CD4-positive, CD25-positive, alpha-beta regulatory T cell (primary cell): ENCODE data around the gene CAMSAP1. TPM values are rescaled to one million over a fixed set of nuclear protein-coding genes. Genes with fewer than 3 reads are reported as not detected.

ENCODE experiments used
- ATAC-seq, 2 donors: fragments of 150-1000 bp; cut with Tn5 transposase; one replicate each; pipeline ENCODE4 v1.10.0; 2021; ENCODE audit warnings: low read depth in 2 of 2, moderate number of reproducible peaks in 2 of 2, moderate library complexity in 1 of 2
- DNase-seq, 3 donors: peaks; one replicate each; pipeline versions ENCODE4 v3.0.0 to v3.0.0-alpha.2; 2012 to 2022; ENCODE audit warnings: mixed read lengths in 1 of 3
- H3K27ac ChIP-seq: one replicate; pipeline ENCODE4 v1.7.0; 2013; ENCODE audit warnings: mild to moderate bottlenecking, low read length; ENCODE audit not compliant: insufficient read depth, poor library complexity, severe bottlenecking
- H3K27me3 ChIP-seq: one replicate; pipeline ENCODE4 v1.7.0; 2013; ENCODE audit warnings: low read length; ENCODE audit not compliant: control insufficient read depth, insufficient read depth
- H3K36me3 ChIP-seq: one replicate; pipeline ENCODE4 v1.7.0; 2013; ENCODE audit warnings: mild to moderate bottlenecking, low read length, moderate library complexity; ENCODE audit not compliant: control insufficient read depth, insufficient read depth
- H3K4me1 ChIP-seq: 2 replicates; pipeline ENCODE4 v1.7.0; 2013; ENCODE audit warnings: mild to moderate bottlenecking, low read length; ENCODE audit not compliant: insufficient read depth, control insufficient read depth, poor library complexity, severe bottlenecking
- H3K4me3 ChIP-seq: one replicate; pipeline ENCODE4 v1.7.0; 2013; ENCODE audit warnings: low read depth, mild to moderate bottlenecking, low read length, moderate library complexity
- H3K9me3 ChIP-seq, 2 experiments: 1 replicate in 1 of 2; 2 replicates in 1 of 2; pipeline ENCODE4 v1.7.0; 2013; ENCODE audit warnings: low read length in 2 of 2, mild to moderate bottlenecking in 1 of 2, moderate library complexity in 1 of 2; ENCODE audit not compliant: control insufficient read depth in 2 of 2
- H3K27ac Mint-ChIP-seq, 3 donors: one replicate each; pipeline ENCODE4 v1.8.0; 2020 to 2022; ENCODE audit warnings: mild to moderate bottlenecking in 3 of 3, mixed read lengths in 3 of 3, moderate library complexity in 2 of 3
- H3K27me3 Mint-ChIP-seq: one replicate; pipeline ENCODE4 v1.8.0; 2022; ENCODE audit warnings: mild to moderate bottlenecking, mixed read lengths
- H3K36me3 Mint-ChIP-seq: one replicate; pipeline ENCODE4 v1.8.0; 2020; ENCODE audit warnings: mixed read lengths
- H3K4me1 Mint-ChIP-seq, 4 donors: one replicate each; pipeline ENCODE4 v1.8.0; 2020 to 2022; ENCODE audit warnings: mixed read lengths in 4 of 4, mild to moderate bottlenecking in 1 of 4
- H3K4me3 Mint-ChIP-seq, 4 donors: one replicate each; pipeline ENCODE4 v1.8.0; 2020 to 2022; ENCODE audit warnings: mild to moderate bottlenecking in 4 of 4, mixed read lengths in 4 of 4, moderate library complexity in 3 of 4
- H3K9me3 Mint-ChIP-seq, 7 donors: one replicate each; pipeline ENCODE4 v1.8.0; 2020 to 2022; ENCODE audit warnings: mixed read lengths in 7 of 7, mild to moderate bottlenecking in 3 of 7, moderate library complexity in 2 of 7
- polyA plus RNA-seq, 4 donors: library from polyadenylated mRNA; unstranded; fragments of 300-500 nt; fragmentation: Illumina TruSeq; gene quantifications; one replicate each; pipeline ENCODE4 v1.2.3, GENCODE V29; 2021
- total RNA-seq: library from RNA; stranded (reverse); gene quantifications from one replicate; pipeline ENCODE4 v1.2.3, GENCODE V29; 2022

Gene CAMSAP1
- total and polyA plus RNA-seq, 5 donors from 2014 or later = 0.67 to 31.6 (median 2.0) TPM

- Histone ChIP-seq H3K27ac (no peak overlapping the region), H3K9me3 (no peaks in the 10 kb centered on the region), H3K27me3 (no peaks in the 10 kb centered on the region), H3K4me3 (no peak overlapping the region), H3K4me1 (peaks cover 34% of the 10 kb centered on the region), H3K36me3 (no peaks in the 10 kb centered on the region)
- Mint-ChIP-seq H3K36me3 (peaks cover 16% of the 10 kb centered on the region), H3K27me3 (no peaks in the 10 kb centered on the region), H3K4me3 (peak overlapping the region; percentile 19 to 58 (median 46)), H3K4me1 (peaks cover 17 to 73% (median 48%) of the 10 kb centered on the region in 4 donors), H3K27ac (no peak overlapping the region), H3K9me3 (peaks cover 0 to 3% (median 0%) of the 10 kb centered on the region in 7 donors)
- DNase-seq (no peak), ATAC-seq (no peak)
Measured at GRCh38 chr9:135903786-135904520, 3.4 kb downstream of the CAMSAP1 start.

- no peak for DNase-seq
- peak overlapping the region in 2 of 4 donors; percentile 53 to 58 for H3K4me3 Mint-ChIP-seq
- peaks cover 11 to 72% (median 46%) of the 10 kb centered on the region in 4 donors for H3K4me1 Mint-ChIP-seq
- peaks cover 0 to 7% (median 0%) of the 10 kb centered on the region in 7 donors for H3K9me3 Mint-ChIP-seq
- H3K4me3 ChIP-seq = no peak overlapping the region
- no peak for ATAC-seq
- H3K27me3 Mint-ChIP-seq = no peaks in the 10 kb centered on the region
- H3K27ac ChIP-seq = no peak overlapping the region
- peaks cover 19% of the 10 kb centered on the region for H3K36me3 Mint-ChIP-seq
- H3K27me3 ChIP-seq = no peaks in the 10 kb centered on the region
- H3K36me3 ChIP-seq = no peaks in the 10 kb centered on the region
- H3K4me1 ChIP-seq = peaks cover 31% of the 10 kb centered on the region
- peak overlapping the region in 1 of 3 donors; percentile 38 for H3K27ac Mint-ChIP-seq
- H3K9me3 ChIP-seq = no peaks in the 10 kb centered on the region
Measured at GRCh38 chr9:135903358-135903656, 4.0 kb downstream of the CAMSAP1 start.

- H3K27me3 Mint-ChIP-seq = no peaks in the 10 kb centered on the region
- H3K4me3 Mint-ChIP-seq = peak overlapping the region in 2 of 4 donors; percentile 53 to 58
- Histone ChIP-seq H3K27ac (no peak overlapping the region), H3K27me3 (no peaks in the 10 kb centered on the region), H3K36me3 (no peaks in the 10 kb centered on the region), H3K9me3 (no peaks in the 10 kb centered on the region), H3K4me1 (peaks cover 27% of the 10 kb centered on the region), H3K4me3 (no peak overlapping the region)
- H3K4me1 Mint-ChIP-seq = peaks cover 14 to 73% (median 50%) of the 10 kb centered on the region in 4 donors
- peaks cover 0 to 7% (median 0%) of the 10 kb centered on the region in 7 donors for H3K9me3 Mint-ChIP-seq
- peaks cover 19% of the 10 kb centered on the region for H3K36me3 Mint-ChIP-seq
- H3K27ac Mint-ChIP-seq = peak overlapping the region in 2 of 3 donors; percentile 38 to 65
- ATAC-seq (no peak), DNase-seq (no peak)
Measured at GRCh38 chr9:135902655-135903357, 4.5 kb downstream of the CAMSAP1 start.

- Mint-ChIP-seq H3K27ac (peak overlapping the region in 1 of 3 donors; percentile 65), H3K9me3 (peaks cover 0 to 7% (median 0%) of the 10 kb centered on the region in 7 donors), H3K36me3 (peaks cover 19% of the 10 kb centered on the region), H3K27me3 (no peaks in the 10 kb centered on the region), H3K4me1 (peaks cover 19 to 80% (median 58%) of the 10 kb centered on the region in 4 donors), H3K4me3 (peak overlapping the region in 2 of 4 donors; percentile 30 to 43)
- ATAC-seq (no peak), DNase-seq (no peak)
- Histone ChIP-seq H3K27me3 (no peaks in the 10 kb centered on the region), H3K27ac (no peak overlapping the region), H3K4me1 (peaks cover 26% of the 10 kb centered on the region), H3K4me3 (no peak overlapping the region), H3K36me3 (no peaks in the 10 kb centered on the region), H3K9me3 (no peaks in the 10 kb centered on the region)
Measured at GRCh38 chr9:135901826-135902225, 5.5 kb downstream of the CAMSAP1 start.

GRCh38 chr9:135901031-135901758 lies 6.2 kb downstream of the CAMSAP1 start:
- no peak overlapping the region for H3K4me3 ChIP-seq
- H3K4me1 Mint-ChIP-seq = peaks cover 22 to 84% (median 64%) of the 10 kb centered on the region in 4 donors
- no peak for ATAC-seq
- H3K27ac ChIP-seq = no peak overlapping the region
- no peak for DNase-seq
- no peaks in the 10 kb centered on the region for H3K36me3 ChIP-seq
- H3K27ac Mint-ChIP-seq = no peak overlapping the region
- H3K4me1 ChIP-seq = peaks cover 26% of the 10 kb centered on the region
- no peaks in the 10 kb centered on the region for H3K27me3 ChIP-seq
- H3K36me3 Mint-ChIP-seq = peaks cover 19% of the 10 kb centered on the region
- H3K9me3 ChIP-seq = no peaks in the 10 kb centered on the region
- peaks cover 0 to 7% (median 0%) of the 10 kb centered on the region in 7 donors for H3K9me3 Mint-ChIP-seq
- H3K4me3 Mint-ChIP-seq = peak overlapping the region in 1 of 4 donors; percentile 30
- H3K27me3 Mint-ChIP-seq = no peaks in the 10 kb centered on the region

GRCh38 chr9:135898634-135899407 lies 8.5 kb downstream of the CAMSAP1 start:
- Mint-ChIP-seq H3K4me3 (peak overlapping the region in 1 of 4 donors; percentile 62), H3K27me3 (no peaks in the 10 kb centered on the region), H3K9me3 (peaks cover 0 to 7% (median 0%) of the 10 kb centered on the region in 7 donors), H3K4me1 (peaks cover 19 to 83% (median 59%) of the 10 kb centered on the region in 4 donors), H3K27ac (no peak overlapping the region), H3K36me3 (peaks cover 19% of the 10 kb centered on the region)
- ATAC-seq (no peak), DNase-seq (no peak)
- no peak overlapping the region for H3K27ac ChIP-seq
- no peaks in the 10 kb centered on the region for H3K27me3 ChIP-seq
- no peak overlapping the region for H3K4me3 ChIP-seq
- peaks cover 14% of the 10 kb centered on the region for H3K4me1 ChIP-seq
- H3K36me3 ChIP-seq = no peaks in the 10 kb centered on the region
- H3K9me3 ChIP-seq = no peaks in the 10 kb centered on the region

GRCh38 chr9:135896626-135897025 lies 10.7 kb downstream of the CAMSAP1 start:
- Mint-ChIP-seq H3K27me3 (no peaks in the 10 kb centered on the region), H3K4me1 (peaks cover 32 to 83% (median 64%) of the 10 kb centered on the region in 4 donors), H3K9me3 (peaks cover 0 to 7% (median 0%) of the 10 kb centered on the region in 7 donors), H3K36me3 (peaks cover 13% of the 10 kb centered on the region), H3K27ac (no peak overlapping the region), H3K4me3 (no peak overlapping the region)
- peaks cover 24% of the 10 kb centered on the region for H3K4me1 ChIP-seq
- ATAC-seq (no peak), DNase-seq (no peak)
- H3K9me3 ChIP-seq = no peaks in the 10 kb centered on the region
- H3K4me3 ChIP-seq = no peak overlapping the region
- no peaks in the 10 kb centered on the region for H3K36me3 ChIP-seq
- H3K27ac ChIP-seq = no peak overlapping the region
- H3K27me3 ChIP-seq = no peaks in the 10 kb centered on the region
